HepG2 (cell line): Measurements from ENCODE around the gene DNASE2. TPM values are rescaled to one million over a fixed set of nuclear protein-coding genes. Genes with fewer than 3 reads are reported as not detected.

Experiments used
- BCLAF1 ChIP-seq: fragments of 450-650 bp; IDR thresholded peaks from 2 replicates; pipeline ENCODE4 v1.6.1; 2017; ENCODE audit warnings: mild to moderate bottlenecking
- HMG20B ChIP-seq: conservative IDR thresholded peaks from 2 replicates; pipeline ENCODE4 v1.6.1; 2016; ENCODE audit warnings: missing genetic modification reagents, missing compliant biosample characterization
- JUNB ChIP-seq: sonication (generic); formaldehyde crosslinking; IDR thresholded peaks from 2 replicates; pipeline ENCODE4 v1.8.0; 2022; ENCODE audit warnings: missing genetic modification reagents, mild to moderate bottlenecking, borderline replicate concordance
- KMT2A ChIP-seq: sonication (generic); formaldehyde crosslinking; IDR thresholded peaks from 2 replicates; pipeline ENCODE4 v1.4.0; 2020; ENCODE audit warnings: missing genetic modification reagents
- MTA1 ChIP-seq: sonication (generic); formaldehyde crosslinking; IDR thresholded peaks from 2 replicates; pipeline ENCODE4 v1.4.0; 2020; ENCODE audit warnings: missing genetic modification reagents, mild to moderate bottlenecking, borderline replicate concordance
- NFATC3 ChIP-seq: sonication (generic); formaldehyde crosslinking; IDR thresholded peaks from 2 replicates; pipeline ENCODE4 v1.5.1; 2020; ENCODE audit warnings: mild to moderate bottlenecking, missing genetic modification reagents
- NFKB2 ChIP-seq: sonication (generic); formaldehyde crosslinking; IDR thresholded peaks from 2 replicates; pipeline ENCODE4 v1.4.0; 2020; ENCODE audit warnings: missing genetic modification reagents, borderline replicate concordance
- PAF1 ChIP-seq: IDR thresholded peaks from 2 replicates; pipeline ENCODE4 v1.6.1; 2016; ENCODE audit warnings: missing genetic modification reagents, missing compliant biosample characterization
- PATZ1 ChIP-seq: sonication (generic); formaldehyde crosslinking; IDR thresholded peaks from 2 replicates; pipeline ENCODE4 v1.4.0; 2020; ENCODE audit warnings: missing genetic modification reagents
- PITX1 ChIP-seq: sonication (generic); formaldehyde crosslinking; IDR thresholded peaks from 2 replicates; pipeline ENCODE4 v1.5.1; 2020; ENCODE audit warnings: mild to moderate bottlenecking, missing genetic modification reagents
- RARA ChIP-seq: IDR thresholded peaks from 2 replicates; pipeline ENCODE4 v1.6.1; 2016; ENCODE audit warnings: missing genetic modification reagents, missing compliant biosample characterization
- ZNF121 ChIP-seq: sonication (generic); formaldehyde crosslinking; IDR thresholded peaks from 2 replicates; pipeline ENCODE4 v1.5.0; 2020; ENCODE audit warnings: mild to moderate bottlenecking, missing genetic modification reagents
- ZNF234 ChIP-seq: sonication (generic); formaldehyde crosslinking; conservative IDR thresholded peaks from 2 replicates; pipeline ENCODE4 v1.5.1; 2020; ENCODE audit warnings: mild to moderate bottlenecking, missing genetic modification reagents
- ZNF30 ChIP-seq: sonication (generic); formaldehyde crosslinking; IDR thresholded peaks from 2 replicates; pipeline ENCODE4 v1.5.0; 2020; ENCODE audit warnings: mild to moderate bottlenecking, missing genetic modification reagents
- ZNF33A ChIP-seq: sonication (generic); formaldehyde crosslinking; IDR thresholded peaks from 2 replicates; pipeline ENCODE4 v1.5.1; 2020; ENCODE audit warnings: missing genetic modification reagents, mild to moderate bottlenecking, moderate library complexity, borderline replicate concordance
- ZNF720 ChIP-seq: sonication (generic); formaldehyde crosslinking; IDR thresholded peaks from 2 replicates; pipeline ENCODE4 v1.4.0; 2020; ENCODE audit warnings: missing genetic modification reagents
- ZNF790 ChIP-seq: sonication (generic); formaldehyde crosslinking; IDR thresholded peaks from 2 replicates; pipeline ENCODE4 v1.8.0; 2022; ENCODE audit warnings: missing genetic modification reagents, mild to moderate bottlenecking, borderline replicate concordance
- ZSCAN21 ChIP-seq: sonication (generic); formaldehyde crosslinking; IDR thresholded peaks from 2 replicates; pipeline ENCODE4 v1.8.0; 2022; ENCODE audit warnings: mild to moderate bottlenecking, missing genetic modification reagents, moderate library complexity, borderline replicate concordance
- ZUFSP ChIP-seq: sonication (generic); formaldehyde crosslinking; IDR thresholded peaks from 2 replicates; pipeline ENCODE4 v1.9.0; 2021; ENCODE audit warnings: missing genetic modification reagents, mild to moderate bottlenecking, borderline replicate concordance
- polyA plus RNA-seq, 8 experiments: library from polyadenylated mRNA; depleted of rRNA in 3 of 8; stranded (reverse) in 7 of 8; unstranded in 1 of 8; fragments of >200 nt; fragmentation: Illumina TruSeq in 4 of 8; extraction: Trizol in 4 of 8; gene quantifications; 2 replicates each; pipeline versions ENCODE4 v1.2.1 to v1.2.3, GENCODE V29; 2011 to 2016; ENCODE audit warnings: low read depth in 4 of 8, missing spikeins in 1 of 8, mixed read lengths in 1 of 8; ENCODE audit not compliant: insufficient read depth in 1 of 8
- total RNA-seq, 5 experiments: library from RNA; depleted of rRNA; stranded (reverse); fragments of >200 nt; fragmentation: Illumina TruSeq; extraction: Trizol; gene quantifications; 2 replicates each; pipeline ENCODE4 v1.2.3, GENCODE V29; 2016; ENCODE audit warnings: low read depth in 1 of 5
- TF ChIP-seq, protein P1 (sequence below): sonication (generic); formaldehyde crosslinking; IDR thresholded peaks from 2 replicates; pipeline ENCODE4 v1.8.1; 2023; ENCODE audit warnings: mild to moderate bottlenecking, inconsistent platforms, moderate library complexity, missing genetic modification reagents, borderline replicate concordance

Gene DNASE2
- total and polyA plus RNA-seq, 2 of the 13 experiments (the other 11 are each of a cell fraction or from before 2014, with no cell fraction given), result 7.5 to 16.2 TPM

GRCh38 chr19:12847159-12848139 is 33.8 kb downstream of the DNASE2 start (continued):
- TF ChIP-seq PITX1 (CRISPR knock-in tag) (no peak), ZNF790 (no peak), BCLAF1 (no peak), PATZ1 (0 out of 2 replicates have a peak, but pooled peaks have one; percentile 39), NFKB2 (no peak), ZNF30 (CRISPR knock-in tag) (no peak), ZNF720 (CRISPR knock-in tag) (no peak), JUNB (CRISPR knock-in tag) (no peak), ZNF33A (CRISPR knock-in tag) (no peak), MTA1 (CRISPR knock-in tag) (no peak), KMT2A (CRISPR knock-in tag) (no peak), RARA (no peak), HMG20B (CRISPR knock-in tag) (no peak), ZSCAN21 (CRISPR knock-in tag) (peak; percentile 77), PAF1 (CRISPR knock-in tag) (no peak), ZUFSP (CRISPR knock-in tag) (no peak), ZNF121 (CRISPR knock-in tag) (no peak), ZNF234 (CRISPR knock-in tag) (no peak), NFATC3 (CRISPR knock-in tag) (no peak)
- TF ChIP-seq, protein P1, sequence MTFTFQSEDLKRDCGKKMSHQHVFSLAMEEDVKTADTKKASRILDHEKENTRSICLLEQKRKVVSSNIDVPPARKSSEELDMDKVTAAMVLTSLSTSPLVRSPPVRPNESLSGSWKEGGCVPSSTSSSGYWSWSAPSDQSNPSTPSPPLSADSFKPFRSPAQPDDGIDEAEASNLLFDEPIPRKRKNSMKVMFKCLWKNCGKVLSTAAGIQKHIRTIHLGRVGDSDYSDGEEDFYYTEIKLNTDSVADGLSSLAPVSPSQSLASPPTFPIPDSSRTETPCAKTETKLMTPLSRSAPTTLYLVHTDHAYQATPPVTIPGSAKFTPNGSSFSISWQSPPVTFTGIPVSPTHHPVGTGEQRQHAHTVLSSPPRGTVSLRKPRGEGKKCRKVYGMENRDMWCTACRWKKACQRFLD (CRISPR knock-in tag), result no peak
